ENCODE data around the gene ZNF683.

Gene ZNF683

GRCh38 chr1:26323382-26323781, 49.2 kb downstream of the ZNF683 start:
- in situ Hi-C loops (cut with HindIII; ENCODE audit: low pct_ligation_motif_present, low sequenced_read_pairs): no loop called here
- Histone ChIP-seq H3K4me3 (ENCODE audit: low read depth, low read length) (no peak overlapping the region), H3K27me3 (replicated peaks) (no peaks in the 10 kb centered on the region), H3K27ac (no peak overlapping the region), H3K36me3 (replicated peaks) (no peaks in the 10 kb centered on the region)
- no peak for DNase-seq
- TF ChIP-seq, protein P1, sequence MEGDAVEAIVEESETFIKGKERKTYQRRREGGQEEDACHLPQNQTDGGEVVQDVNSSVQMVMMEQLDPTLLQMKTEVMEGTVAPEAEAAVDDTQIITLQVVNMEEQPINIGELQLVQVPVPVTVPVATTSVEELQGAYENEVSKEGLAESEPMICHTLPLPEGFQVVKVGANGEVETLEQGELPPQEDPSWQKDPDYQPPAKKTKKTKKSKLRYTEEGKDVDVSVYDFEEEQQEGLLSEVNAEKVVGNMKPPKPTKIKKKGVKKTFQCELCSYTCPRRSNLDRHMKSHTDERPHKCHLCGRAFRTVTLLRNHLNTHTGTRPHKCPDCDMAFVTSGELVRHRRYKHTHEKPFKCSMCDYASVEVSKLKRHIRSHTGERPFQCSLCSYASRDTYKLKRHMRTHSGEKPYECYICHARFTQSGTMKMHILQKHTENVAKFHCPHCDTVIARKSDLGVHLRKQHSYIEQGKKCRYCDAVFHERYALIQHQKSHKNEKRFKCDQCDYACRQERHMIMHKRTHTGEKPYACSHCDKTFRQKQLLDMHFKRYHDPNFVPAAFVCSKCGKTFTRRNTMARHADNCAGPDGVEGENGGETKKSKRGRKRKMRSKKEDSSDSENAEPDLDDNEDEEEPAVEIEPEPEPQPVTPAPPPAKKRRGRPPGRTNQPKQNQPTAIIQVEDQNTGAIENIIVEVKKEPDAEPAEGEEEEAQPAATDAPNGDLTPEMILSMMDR (IDR thresholded peaks at IDR 0.05; ENCODE audit: low read depth, low read length, missing control alignments): no peak

DNA sequence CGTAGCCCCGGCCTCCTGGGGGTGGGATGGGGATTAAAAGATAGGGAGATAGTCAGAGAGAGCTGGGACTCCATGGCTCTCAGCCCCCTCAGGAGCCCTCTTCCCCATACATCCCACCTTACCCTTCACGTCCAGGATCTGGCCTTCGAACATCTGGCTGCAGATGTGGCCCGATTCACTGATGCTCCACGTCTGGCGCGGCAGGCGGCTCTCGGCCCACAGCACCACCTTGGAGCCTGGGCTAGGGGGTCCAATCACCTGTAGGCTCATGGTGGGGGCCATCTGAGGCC, 50.6 kb downstream of the ZNF683 start:
- in situ Hi-C loops (cut with HindIII; ENCODE audit: low pct_ligation_motif_present, low sequenced_read_pairs): no loop called here
- Histone ChIP-seq H3K27me3 (replicated peaks) (no peaks in the 10 kb centered on the region), H3K4me3 (ENCODE audit: low read depth, low read length) (no peak overlapping the region), H3K27ac (no peak overlapping the region), H3K36me3 (replicated peaks) (no peaks in the 10 kb centered on the region)
- DNase-seq: no peak
- TF ChIP-seq, protein P1 (IDR thresholded peaks at IDR 0.05; ENCODE audit: low read depth, low read length, missing control alignments): no peak

DNA sequence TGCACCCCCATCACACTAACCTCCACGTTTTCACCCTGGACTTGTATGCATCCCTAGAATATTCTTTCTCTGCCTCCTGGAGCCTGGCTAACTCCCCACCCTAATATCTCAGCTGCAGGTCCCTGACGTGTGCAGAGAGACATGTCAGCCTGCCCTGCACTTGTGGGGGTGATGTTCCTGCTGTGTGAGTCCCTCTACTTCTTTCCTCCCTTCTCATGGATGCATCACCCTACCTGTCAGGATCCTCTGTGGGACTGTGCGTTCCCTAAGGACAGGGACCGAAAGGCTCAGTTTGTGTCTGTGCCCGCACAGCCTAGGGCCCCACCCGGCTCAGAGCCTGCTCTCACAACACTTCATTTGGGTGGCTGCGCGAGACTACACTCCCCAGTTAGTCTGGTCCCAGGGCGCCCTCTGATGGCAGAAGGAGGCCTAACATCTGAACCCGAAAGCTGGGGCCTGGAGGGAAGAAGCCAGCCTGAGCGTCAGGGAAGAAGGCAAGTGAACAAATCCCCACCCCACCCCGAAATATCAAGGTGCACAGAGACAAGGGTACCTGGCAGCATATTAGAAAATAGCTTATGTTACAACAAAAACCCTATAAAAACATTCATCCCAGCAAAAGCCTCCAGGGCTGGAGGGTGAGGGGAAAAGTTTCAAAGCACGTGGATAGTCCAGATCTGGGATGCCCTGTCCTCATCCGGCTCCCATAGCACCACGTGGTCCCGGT, 51.1 kb downstream of the ZNF683 start:
- no peaks in the 10 kb centered on the region for H3K27me3 ChIP-seq (replicated peaks)
- no peaks in the 10 kb centered on the region for H3K36me3 ChIP-seq (replicated peaks)
- in situ Hi-C loops (cut with HindIII; ENCODE audit: low pct_ligation_motif_present, low sequenced_read_pairs): no loop called here
- peak; percentile 75 for DNase-seq
- H3K27ac ChIP-seq: no peak overlapping the region
- peak overlapping the region; percentile 9 for H3K4me3 ChIP-seq (ENCODE audit: low read depth, low read length)
- TF ChIP-seq, protein P1 (IDR thresholded peaks at IDR 0.05; ENCODE audit: low read depth, low read length, missing control alignments): peak; percentile 94

- Histone ChIP-seq H3K27me3 (replicated peaks) (no peaks in the 10 kb centered on the region), H3K36me3 (replicated peaks) (no peaks in the 10 kb centered on the region), H3K4me3 (ENCODE audit: low read depth, low read length) (no peak overlapping the region), H3K27ac (no peak overlapping the region)
- TF ChIP-seq, protein P1 (IDR thresholded peaks at IDR 0.05; ENCODE audit: low read depth, low read length, missing control alignments): no peak
- in situ Hi-C loops (cut with HindIII; ENCODE audit: low pct_ligation_motif_present, low sequenced_read_pairs): no loop called here
- no peak for DNase-seq
Observed at GRCh38 chr1:26320896-26321295, 51.7 kb downstream of the ZNF683 start.

GRCh38 chr1:26318338-26319064, 54.0 kb downstream of the ZNF683 start:
- no peaks in the 10 kb centered on the region for H3K27me3 ChIP-seq (replicated peaks)
- in situ Hi-C loops (cut with HindIII; ENCODE audit: low pct_ligation_motif_present, low sequenced_read_pairs): no loop called here
- H3K36me3 ChIP-seq (replicated peaks): no peaks in the 10 kb centered on the region
- TF ChIP-seq, protein P1 (IDR thresholded peaks at IDR 0.05; ENCODE audit: low read depth, low read length, missing control alignments): no peak
- H3K4me3 ChIP-seq (ENCODE audit: low read depth, low read length): no peak overlapping the region
- H3K27ac ChIP-seq: no peak overlapping the region
- no peak for DNase-seq

Data from brain microvascular endothelial cell (primary cell).